Glutamatergic neuron (in vitro differentiated cells): ENCODE data around the gene RAPH1. TPM values are rescaled to one million over a fixed set of nuclear protein-coding genes. Genes with fewer than 3 reads are reported as not detected.

ENCODE experiments used
- DNase-seq: peaks from one replicate; pipeline ENCODE4 v3.0.0; 2022
- H3K27ac Mint-ChIP-seq: one replicate; pipeline ENCODE4 v1.8.0; 2020; ENCODE audit warnings: mild to moderate bottlenecking, mixed read lengths, inconsistent platforms; ENCODE audit not compliant: unreplicated experiment
- H3K27me3 Mint-ChIP-seq: one replicate; pipeline ENCODE4 v1.8.0; 2020; ENCODE audit warnings: mild to moderate bottlenecking, moderate library complexity, mixed read lengths, inconsistent platforms; ENCODE audit not compliant: unreplicated experiment
- H3K36me3 Mint-ChIP-seq: one replicate; pipeline ENCODE4 v1.8.0; 2020; ENCODE audit warnings: mild to moderate bottlenecking, mixed read lengths, inconsistent platforms; ENCODE audit not compliant: unreplicated experiment
- H3K4me1 Mint-ChIP-seq: one replicate; pipeline ENCODE4 v1.8.0; 2020; ENCODE audit warnings: mild to moderate bottlenecking, low read depth, mixed read lengths, inconsistent platforms; ENCODE audit not compliant: unreplicated experiment
- H3K4me3 Mint-ChIP-seq: one replicate; pipeline ENCODE4 v1.8.0; 2020; ENCODE audit warnings: mild to moderate bottlenecking, mixed read lengths, inconsistent platforms; ENCODE audit not compliant: unreplicated experiment
- H3K9me3 Mint-ChIP-seq: one replicate; pipeline ENCODE4 v1.8.0; 2020; ENCODE audit warnings: mild to moderate bottlenecking, moderate library complexity, mixed read lengths, inconsistent platforms; ENCODE audit not compliant: unreplicated experiment
- total RNA-seq: library from RNA; stranded (reverse); fragmentation: NEBNext Ultra II Directional; extraction: Animal tissue kit (Norgen Biotek cat#: 25700); gene quantifications from one replicate; pipeline ENCODE4 v1.2.1, GENCODE V29; 2021; ENCODE audit not compliant: unreplicated experiment
- TF ChIP-seq, protein P1 (sequence below): fragments of 200-600 bp; sonication (generic); IDR thresholded peaks from one replicate; pipeline ENCODE4 v1.5.0; 2021; ENCODE audit not compliant: partially characterized antibody, unreplicated experiment

RAPH1 gene
- total RNA-seq, 1 donor from 2014 or later: 56.9 TPM

DNA sequence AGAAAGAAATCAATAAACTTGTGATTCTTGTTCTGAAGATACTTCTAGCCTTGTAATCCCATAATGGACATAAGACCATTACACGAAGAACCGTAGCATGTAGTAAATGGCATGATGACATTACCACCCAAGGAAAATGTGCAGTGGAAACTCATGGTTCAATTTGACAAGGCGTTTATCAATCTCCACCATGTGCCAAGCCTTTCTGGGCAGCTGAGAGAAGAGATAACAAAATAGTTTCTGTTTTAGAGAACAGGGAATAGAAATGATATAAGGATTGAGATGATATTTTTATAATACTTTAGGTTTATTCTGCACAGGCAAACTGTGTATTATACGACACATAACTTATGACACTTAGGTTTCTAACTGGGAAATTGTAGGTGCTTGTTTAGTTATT lies 187.7 kb downstream of the RAPH1 start:
- TF ChIP-seq, protein P1, sequence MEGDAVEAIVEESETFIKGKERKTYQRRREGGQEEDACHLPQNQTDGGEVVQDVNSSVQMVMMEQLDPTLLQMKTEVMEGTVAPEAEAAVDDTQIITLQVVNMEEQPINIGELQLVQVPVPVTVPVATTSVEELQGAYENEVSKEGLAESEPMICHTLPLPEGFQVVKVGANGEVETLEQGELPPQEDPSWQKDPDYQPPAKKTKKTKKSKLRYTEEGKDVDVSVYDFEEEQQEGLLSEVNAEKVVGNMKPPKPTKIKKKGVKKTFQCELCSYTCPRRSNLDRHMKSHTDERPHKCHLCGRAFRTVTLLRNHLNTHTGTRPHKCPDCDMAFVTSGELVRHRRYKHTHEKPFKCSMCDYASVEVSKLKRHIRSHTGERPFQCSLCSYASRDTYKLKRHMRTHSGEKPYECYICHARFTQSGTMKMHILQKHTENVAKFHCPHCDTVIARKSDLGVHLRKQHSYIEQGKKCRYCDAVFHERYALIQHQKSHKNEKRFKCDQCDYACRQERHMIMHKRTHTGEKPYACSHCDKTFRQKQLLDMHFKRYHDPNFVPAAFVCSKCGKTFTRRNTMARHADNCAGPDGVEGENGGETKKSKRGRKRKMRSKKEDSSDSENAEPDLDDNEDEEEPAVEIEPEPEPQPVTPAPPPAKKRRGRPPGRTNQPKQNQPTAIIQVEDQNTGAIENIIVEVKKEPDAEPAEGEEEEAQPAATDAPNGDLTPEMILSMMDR: no peak

DNA sequence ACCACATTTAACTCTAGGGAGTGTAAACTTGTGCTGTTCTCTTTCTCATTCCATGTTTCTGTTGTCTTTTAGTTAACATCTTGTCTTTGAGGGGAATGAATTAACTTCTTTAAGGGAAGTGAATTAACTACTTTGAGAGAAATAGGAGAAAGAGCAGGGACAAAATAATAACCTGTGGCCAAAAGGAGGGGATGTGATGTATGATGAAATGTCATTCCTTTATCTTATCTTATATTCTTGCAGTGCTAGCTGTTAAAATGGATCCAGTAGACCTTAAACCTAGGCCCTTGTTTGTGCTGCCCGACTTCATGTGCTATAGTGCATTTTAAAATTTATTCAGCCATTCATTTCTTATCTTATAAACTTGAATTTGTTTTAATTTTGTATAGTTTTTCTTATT lies 188.5 kb downstream of the RAPH1 start:
- H3K9me3 Mint-ChIP-seq: no peaks in the 10 kb centered on the region
- H3K4me1 Mint-ChIP-seq: no peaks in the 10 kb centered on the region
- no peak overlapping the region for H3K4me3 Mint-ChIP-seq
- TF ChIP-seq, protein P1: no peak
- DNase-seq: no peak
- H3K27ac Mint-ChIP-seq: no peak overlapping the region
- H3K27me3 Mint-ChIP-seq: no peaks in the 10 kb centered on the region
- no peaks in the 10 kb centered on the region for H3K36me3 Mint-ChIP-seq

More for the DNA sequence above, 187.7 kb downstream of the RAPH1 start:
- DNase-seq: no peak
- no peaks in the 10 kb centered on the region for H3K27me3 Mint-ChIP-seq
- no peaks in the 10 kb centered on the region for H3K9me3 Mint-ChIP-seq
- no peaks in the 10 kb centered on the region for H3K36me3 Mint-ChIP-seq
- no peak overlapping the region for H3K27ac Mint-ChIP-seq
- no peak overlapping the region for H3K4me3 Mint-ChIP-seq
- H3K4me1 Mint-ChIP-seq: no peaks in the 10 kb centered on the region

DNA sequence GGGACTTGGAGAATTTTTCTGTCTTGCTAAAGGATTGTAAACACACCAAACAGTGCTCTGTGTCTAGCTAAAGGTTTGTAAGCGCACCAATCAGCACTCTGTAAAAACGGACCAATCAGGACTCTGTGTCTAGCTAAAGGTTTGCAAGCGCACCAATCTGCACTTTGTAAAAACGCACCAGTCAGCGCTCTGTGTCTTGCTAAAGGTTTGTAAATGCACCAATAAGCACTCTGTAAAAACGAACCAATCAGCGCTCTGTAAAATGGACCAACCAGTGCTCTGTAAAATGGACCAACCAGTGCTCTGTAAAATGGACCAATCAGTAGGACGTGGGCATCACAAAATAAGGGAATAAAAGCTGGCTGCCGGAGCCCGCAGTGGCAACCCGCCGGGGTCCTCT lies 190.4 kb downstream of the RAPH1 start:
- Mint-ChIP-seq H3K27ac (no peak overlapping the region), H3K27me3 (no peaks in the 10 kb centered on the region), H3K4me3 (no peak overlapping the region), H3K4me1 (peaks cover 2% of the 10 kb centered on the region), H3K9me3 (no peaks in the 10 kb centered on the region), H3K36me3 (no peaks in the 10 kb centered on the region)
- DNase-seq: no peak
- TF ChIP-seq, protein P1: no peak

Other genes starting within 250 kb of the RAPH1 start
- 101 TPM for gene ABI2, start 206.9 kb downstream of the RAPH1 start, total RNA-seq
- not detected for gene CD28, start 171.3 kb upstream of the RAPH1 start, total RNA-seq